GM21360 (cell line): ENCODE measurements around the gene IGLON5.

Experiments used
- ATAC-seq: cut with Tn5 transposase; IDR thresholded peaks from one replicate; pipeline ENCODE4 v1.9.1; 2021; ENCODE audit warnings: mild to moderate bottlenecking, moderate library complexity; ENCODE audit not compliant: unreplicated experiment

IGLON5 gene

DNA sequence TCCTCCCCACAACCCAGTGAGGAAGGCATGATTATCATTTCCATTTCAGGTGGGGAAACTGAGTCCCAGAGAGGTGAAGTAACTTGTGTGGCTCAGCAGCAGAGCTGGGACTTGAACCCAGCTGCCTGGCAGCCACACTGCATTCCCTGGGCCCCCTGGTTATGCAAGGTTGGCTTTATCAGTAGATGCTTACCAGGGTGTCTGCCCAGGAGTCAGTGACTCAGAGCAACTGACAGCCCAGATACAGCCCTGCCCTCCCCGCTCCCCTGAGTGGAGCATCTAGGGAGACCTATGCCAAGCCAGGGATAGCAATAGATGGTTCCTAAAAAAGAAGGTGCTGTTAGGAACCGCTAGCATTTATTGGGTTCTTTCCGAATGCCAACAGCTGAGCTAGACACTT lies 5.9 kb downstream of the IGLON5 start:
- ATAC-seq: no peak

DNA sequence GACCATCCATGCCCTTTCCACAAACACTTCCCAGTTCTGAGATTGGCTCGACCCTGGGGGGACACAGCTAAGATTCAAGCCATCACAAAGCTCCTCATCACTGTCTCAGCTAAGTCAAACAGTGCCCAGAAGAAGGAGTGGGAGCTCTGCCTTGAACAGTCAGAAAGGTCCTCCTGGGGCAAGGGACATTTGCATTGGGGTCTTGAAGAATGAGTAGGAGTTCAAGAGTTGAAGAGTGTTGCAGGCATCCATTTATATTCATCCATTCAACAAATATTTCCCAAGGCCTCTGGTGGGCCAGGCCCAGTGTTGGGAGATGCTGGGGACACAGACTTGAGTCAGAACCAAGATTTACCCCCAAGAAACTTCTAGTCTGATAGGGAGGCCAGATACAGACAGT lies 6.5 kb downstream of the IGLON5 start:
- no peak for ATAC-seq

DNA sequence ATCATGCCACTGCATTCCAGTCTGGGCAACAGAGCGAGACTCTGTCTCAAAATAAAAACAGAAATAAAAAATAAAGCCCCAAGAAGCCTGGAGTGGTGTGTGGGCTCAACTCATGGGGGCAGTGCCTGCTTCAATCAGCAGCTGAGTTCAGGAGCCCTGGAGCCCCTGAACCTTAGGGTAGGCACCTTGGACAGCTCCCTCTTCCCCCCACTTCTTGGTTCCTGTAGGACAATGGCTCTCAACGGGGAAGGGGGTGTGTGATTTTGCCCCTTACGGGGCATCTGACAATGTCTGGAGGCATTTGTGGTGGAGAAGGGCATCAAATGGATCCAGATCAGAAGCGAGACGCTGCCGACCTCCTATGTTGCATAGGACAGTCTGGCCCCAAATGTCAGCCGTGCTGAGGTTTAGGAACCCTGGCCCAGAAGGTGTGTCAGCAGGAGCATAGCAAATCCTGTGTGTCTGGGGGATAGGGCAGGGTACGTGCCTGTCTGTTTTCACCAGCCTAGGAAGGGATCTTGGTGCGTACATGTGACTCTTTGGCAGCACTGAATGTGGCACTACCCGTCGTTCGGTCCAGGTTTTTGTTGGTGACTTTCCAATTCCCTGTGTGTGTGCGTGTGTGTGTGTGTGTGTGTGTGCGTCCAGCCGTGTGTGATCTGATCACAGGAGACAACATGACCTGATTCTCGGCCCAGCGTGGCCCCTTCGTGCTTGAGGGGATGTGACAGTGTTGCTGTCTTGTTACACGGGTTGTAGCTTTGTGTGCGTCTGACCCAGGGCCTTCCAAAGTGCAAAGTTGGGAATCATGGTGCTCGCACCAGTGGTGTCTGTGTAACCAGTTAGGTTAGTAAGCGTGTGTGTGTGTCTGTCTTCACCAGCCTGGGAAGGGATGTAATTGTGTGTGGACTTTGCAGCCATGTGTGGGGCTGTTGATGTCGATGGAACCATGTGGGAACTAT lies 7.5 kb downstream of the IGLON5 start:
- no peak for ATAC-seq

DNA sequence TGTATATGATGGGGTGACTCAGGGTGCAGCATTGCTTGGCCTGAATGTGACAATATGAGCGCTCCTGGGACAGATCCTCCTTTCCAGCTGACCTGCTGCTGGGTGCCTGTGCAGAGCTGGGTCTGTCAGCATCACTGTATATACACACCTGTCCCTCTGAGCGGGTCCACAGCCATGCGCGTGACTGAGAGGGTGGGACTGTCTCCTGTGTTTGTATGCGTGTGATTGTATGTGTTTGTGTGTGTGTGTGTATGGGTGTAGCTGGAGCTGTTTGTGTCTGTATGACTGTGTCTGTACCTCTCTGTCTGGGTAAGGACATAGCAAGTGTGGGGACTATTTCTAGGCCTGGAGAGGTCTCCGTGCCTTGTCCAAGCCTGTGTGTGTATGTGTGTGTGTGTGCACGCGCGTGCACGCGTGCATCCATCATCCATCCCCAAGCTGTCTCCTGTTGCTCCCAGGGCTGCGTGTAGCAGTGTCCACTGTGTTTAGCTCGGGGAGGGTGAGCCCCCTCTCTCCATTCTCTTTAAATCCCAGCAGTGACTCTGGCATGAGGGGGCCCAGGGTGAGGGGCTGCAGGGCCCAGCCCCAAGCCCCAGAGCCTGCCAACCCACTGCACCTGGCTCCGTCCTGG lies 8.3 kb downstream of the IGLON5 start:
- ATAC-seq: no peak

DNA sequence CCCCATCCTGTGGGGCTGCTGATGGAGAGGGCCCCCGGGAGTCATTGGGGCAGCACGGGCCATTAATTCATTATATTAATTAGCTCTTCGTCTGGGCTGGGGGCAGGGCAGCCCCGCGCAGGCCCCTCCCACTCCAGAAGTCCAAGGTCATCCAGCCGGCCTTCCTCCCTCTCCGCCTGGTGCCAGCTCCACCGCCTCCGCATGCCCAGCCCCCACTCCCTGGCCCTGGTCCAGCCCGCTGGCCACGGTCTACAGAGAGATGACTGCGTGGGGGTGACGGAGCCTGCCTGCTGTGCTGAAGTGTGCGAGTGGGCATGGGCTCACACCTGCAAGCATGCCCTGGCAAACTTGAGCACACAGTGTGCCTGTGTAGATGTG lies 8.8 kb downstream of the IGLON5 start:
- ATAC-seq: no peak

DNA sequence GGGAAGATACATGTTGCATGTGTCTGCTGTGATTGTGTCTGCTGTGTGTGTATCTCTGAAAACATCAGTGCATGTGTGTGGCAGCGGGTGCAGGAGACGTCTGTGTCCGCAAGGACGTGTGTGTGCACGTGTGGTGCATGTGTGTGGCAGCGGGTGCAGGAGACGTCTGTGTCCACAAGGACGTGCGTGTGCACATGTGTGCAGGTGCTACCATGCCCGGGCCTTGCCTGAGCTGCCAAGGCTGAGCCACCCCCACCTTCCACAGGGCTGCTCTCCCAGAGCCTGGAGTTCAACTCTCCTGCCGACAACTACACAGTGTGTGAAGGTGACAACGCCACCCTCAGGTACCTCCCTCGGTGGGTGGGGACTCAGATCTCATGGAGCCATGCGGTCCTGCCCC lies 10.4 kb downstream of the IGLON5 start:
- ATAC-seq: no peak

DNA sequence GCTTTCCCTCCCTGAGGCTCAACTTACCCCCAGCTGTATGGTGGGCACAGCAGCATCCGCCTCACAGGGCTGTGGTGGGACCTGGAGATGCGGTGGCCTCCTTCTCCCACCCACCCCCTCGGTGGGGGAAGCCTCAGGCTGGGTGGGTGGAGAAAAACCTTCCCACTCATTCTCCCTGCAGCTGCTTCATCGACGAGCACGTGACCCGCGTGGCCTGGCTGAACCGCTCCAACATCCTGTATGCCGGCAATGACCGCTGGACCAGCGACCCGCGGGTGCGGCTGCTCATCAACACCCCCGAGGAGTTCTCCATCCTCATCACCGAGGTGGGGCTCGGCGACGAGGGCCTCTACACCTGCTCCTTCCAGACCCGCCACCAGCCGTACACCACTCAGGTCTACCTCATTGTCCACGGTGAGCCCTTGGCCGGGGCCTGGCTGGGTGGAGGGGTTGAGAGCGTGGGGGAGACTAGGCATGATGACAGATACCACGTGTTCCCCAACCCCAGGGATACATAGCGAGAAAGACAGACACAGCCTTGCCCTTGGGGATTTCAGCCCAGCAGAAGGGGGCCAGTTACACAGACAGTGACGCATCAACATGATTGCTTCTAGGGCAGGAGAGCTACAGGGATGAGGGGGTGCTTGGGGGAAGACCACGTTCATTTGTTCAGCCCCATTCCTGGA lies 12.2 kb downstream of the IGLON5 start:
- no peak for ATAC-seq

DNA sequence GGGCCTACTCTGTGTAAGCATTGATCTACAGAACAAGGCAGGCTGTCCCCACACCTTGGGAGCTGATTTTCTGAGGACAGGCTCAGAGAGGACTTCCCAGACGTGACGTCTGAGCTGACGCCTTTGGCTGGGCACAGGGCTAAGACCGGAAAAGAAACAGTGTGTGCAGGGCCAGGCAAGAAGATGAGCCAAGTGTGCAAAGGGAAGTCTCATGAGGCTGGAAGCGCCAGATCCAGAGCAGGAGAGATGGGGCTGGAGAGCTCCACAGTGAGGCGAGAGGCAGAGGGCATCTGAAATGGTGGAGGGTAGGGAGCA lies 12.7 kb downstream of the IGLON5 start:
- no peak for ATAC-seq

DNA sequence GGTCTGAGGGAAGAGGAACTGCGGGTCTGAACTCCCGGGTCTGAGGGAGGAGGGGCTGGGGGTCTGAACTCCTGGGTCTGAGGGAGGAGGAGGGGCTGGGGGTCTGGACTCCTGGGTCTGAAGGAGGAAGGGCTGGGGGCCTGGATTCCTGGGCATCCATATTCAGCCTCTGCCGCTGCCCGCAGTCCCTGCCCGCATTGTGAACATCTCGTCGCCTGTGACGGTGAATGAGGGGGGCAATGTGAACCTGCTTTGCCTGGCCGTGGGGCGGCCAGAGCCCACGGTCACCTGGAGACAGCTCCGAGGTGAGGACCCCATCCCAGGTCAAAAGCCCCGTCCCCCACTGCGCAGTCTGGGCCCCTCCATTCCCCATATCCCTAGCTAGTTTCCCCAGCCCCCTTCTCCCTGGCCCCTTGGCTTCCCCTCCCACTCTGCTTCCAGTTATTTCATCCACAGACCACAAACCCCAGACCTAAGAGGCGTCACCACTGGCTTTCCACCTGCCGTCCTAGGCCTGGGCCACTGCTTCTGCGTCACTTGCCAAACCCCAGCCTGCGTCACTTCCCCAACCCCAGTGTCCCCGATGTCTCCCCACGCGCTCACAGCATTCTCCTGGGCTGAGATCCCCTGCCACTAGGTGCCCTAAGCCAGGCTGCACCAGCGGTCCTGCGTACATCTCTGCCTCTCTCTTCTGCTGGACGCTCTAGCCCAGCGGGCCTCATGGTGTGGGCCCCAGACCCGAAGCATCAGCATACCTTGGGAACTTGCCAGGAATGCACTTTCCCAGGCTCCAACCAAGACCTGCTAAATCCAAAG lies 13.9 kb downstream of the IGLON5 start:
- ATAC-seq: no peak

DNA sequence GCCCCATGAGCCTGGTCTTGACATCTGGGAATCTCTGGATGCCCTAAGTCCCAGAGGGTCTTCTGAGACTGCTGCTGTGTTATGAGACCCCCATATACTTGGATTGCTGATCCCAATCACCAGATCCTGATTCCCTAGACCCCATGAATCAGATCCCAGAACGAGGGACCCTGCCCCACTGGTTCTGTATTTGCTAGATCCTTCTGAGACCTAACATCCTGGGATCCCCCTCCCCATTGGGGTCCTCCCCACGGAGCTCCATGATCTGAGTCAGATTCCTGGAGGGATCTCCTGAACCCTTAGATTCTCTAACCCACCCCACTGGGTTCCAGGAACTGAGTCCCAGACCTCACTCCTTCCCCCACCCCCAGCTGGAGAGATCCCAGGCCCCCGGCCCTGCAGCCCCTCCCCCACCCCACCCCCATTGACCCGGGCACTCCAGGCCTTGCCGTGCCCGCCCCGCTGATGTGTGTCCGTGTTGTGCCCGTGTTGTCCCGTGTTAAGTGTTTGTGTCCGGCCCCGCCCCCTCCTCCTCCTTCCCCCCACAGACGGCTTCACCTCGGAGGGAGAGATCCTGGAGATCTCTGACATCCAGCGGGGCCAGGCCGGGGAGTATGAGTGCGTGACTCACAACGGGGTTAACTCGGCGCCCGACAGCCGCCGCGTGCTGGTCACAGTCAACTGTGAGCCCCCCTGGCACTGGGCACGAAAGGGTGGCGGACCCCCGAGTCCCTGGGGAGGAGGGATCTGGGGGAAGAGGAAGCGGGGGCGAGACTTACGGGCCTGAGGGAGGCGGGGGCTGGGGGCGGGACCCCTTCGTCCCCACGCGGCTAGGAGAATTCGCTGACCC lies 15.0 kb downstream of the IGLON5 start:
- ATAC-seq: no peak

DNA sequence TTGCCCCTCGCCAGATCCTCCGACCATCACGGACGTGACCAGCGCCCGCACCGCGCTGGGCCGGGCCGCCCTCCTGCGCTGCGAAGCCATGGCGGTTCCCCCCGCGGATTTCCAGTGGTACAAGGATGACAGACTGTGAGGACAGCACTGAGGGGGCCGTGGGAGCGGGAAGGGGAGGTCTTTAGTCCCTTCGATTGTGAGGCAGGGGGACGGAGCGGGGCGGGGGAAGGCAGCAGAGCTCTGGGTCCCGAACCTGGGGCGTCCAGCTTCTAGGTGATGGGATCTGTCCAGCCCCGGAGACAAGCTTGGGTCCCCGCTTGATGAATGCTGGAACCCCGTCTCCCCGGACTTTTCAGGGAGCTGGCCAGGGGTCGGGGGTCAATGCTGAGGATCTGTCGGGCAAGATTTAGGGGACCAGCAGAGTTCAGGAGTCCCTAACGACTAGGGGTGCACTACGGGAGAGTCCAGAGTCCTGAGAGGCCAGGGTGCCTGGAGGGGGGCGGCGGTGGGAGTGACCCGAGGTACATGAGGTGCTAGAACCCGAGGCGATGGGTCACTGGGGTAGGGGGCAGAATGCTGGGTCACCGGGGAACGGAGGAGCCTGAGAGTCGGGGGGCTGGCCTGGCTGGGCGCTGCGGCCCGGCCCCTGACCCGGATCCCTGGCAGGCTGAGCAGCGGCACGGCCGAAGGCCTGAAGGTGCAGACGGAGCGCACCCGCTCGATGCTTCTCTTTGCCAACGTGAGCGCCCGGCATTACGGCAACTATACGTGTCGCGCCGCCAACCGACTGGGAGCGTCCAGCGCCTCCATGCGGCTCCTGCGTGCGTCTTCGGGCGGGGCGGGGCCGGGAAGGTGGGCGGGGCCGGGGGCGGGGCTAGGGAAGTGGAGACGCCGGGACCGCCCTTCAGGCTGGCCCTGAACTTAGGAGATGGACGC lies 15.9 kb downstream of the IGLON5 start:
- no peak for ATAC-seq

DNA sequence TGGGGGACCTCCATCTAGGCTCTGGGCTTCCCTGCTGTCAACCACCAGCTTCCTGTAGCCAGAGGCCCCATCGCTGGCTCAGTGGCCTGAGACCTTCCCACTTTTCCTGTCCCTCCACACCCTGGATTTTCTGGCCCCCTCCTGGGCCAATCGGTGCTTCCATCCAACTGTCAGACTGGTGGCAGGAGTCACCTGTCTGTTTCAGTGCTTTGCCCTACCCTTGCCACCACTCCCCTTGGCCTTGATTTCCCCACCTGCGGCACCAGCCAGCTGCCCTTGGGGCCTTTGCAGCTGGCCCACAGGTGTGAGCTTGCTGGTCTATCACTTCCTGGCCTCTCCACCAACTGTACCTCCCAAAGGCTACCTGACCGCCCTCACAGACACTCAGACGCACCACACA lies 18.0 kb downstream of the IGLON5 start:
- no peak for ATAC-seq

DNA sequence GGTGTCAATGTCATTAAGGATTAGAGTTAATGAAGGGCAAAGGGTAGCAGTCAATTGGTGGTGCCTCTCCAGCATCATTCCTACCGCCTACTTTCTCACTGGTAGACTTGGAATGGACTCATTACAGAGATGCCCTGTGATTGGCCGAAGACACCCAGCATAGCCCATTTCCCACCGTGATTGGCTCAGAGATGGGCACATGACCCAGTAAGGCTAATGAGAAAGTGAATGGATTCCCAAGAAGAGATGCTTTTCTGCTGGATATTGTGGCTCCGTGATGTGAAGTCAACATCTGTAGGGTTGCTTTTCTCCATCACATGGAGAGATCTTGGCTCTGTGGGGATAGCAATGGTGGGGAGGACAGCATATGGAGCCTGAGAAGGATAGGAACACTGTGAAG lies 18.9 kb downstream of the IGLON5 start:
- no peak for ATAC-seq

DNA sequence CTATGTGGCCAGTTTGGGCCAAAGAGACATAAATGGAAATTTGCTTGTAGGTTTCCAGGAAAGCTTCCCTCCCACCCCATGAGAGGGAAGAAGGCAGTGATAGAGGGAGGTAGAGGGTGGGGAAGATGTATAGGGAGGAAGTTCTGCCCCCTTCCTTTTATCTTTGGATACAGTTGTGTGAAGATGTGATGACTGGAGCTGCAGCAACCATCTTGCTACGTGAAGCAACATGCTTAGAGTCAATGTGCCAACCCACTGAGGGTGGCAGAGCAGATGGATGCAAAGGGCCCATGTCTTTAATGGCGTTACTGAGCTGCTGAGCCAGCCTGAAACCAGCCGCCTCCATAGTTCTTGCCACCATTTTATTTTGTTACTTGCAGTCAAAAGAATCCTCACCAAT lies 19.7 kb downstream of the IGLON5 start:
- no peak for ATAC-seq

DNA sequence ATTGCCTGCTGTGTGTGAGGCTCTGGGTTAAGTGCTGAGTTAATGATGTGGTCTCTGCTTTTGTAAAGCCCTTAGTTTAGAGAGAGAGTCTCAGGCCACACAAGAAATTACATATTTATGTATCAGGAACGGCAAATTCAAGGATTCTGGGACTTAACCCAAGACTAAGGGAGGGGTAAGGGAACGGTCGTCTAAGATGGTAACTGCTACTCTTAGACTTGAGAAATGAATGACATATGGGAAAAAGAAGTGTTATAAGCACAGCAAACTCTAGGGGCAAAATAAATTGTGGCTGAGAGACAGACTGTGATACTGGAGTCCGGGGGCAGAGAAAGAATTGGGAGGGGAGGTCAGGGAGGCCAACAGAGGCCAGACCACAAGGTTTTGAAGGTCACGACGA lies 20.3 kb downstream of the IGLON5 start:
- ATAC-seq: no peak

DNA sequence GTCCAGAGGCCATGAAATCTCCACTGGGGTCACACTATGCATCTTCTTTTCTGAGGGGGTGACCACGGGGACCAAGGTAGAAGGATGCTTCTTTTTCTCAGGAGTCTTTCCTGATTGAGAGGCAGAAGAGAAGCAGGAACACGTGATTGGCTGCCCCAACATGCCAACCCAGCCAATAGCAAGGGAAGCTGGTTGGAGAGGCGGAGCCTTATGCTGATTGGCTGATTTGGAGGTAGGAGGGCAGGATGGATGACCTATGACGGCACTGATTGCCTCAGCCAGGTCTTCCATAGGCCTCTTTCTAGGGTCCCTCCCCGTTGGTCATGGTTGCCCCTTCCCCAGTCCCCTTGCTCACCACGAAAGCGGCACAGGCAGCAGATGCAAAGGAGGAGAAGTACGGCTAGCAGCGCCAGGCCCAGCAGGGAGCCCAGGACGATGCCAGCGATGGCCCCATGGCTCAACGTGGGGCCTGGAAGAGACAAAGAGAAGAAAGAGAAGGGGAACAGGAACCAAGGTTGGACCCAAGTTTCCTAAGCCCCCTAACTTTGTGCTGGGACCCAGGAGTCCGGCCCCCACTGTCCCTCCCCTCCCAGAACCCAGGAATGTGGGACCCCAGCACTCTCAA lies 22.5 kb downstream of the IGLON5 start:
- ATAC-seq: no peak

DNA sequence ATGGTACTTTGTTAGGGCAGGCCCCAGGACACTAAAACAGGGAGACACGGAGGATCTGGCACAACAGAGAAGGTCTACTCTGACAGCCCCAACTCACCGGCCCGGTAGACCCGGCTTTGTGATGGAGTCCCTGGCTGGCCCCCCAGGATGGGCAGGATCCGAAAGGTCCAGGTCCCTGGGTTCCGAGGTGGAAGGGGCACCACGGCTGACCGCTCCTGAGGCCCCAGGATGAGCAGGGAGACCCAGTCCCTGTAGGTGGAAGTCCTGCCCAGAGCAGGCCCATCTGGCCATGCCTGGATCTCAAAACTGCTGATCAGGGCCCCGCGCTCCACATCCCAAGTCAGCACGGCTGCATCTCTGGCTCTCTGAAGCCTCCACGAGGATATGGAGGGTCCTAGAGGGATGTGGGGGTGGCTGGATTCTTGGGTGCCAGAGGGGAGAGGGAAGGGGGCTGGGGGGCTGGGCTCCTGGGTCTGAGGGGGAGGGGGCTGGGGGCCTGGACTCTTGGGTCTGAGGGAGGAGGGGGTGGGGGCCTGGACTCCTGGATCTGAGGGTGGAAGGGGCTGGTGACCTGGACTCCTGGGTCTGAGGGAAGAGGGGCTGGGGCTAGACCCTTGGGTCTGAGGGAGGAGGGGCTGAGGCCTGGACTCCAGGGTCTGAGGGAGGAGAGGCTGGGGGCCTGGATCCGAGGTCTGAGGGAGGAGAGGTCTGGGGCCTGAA lies 25.9 kb downstream of the IGLON5 start:
- ATAC-seq: no peak
